ENCODE data around the gene WDR5B.

The WDR5B gene

GRCh38 chr3:122443090-122443489 lies 27.2 kb upstream of the WDR5B start:
- Histone ChIP-seq H3K36me3 (ENCODE audit: insufficient read depth, low read length) (peaks cover 31% of the 10 kb centered on the region), H3K4me3 (ENCODE audit: low read depth, low read length) (no peak overlapping the region), H3K79me2 (ENCODE audit: control insufficient read depth, insufficient read depth, low read length, unreplicated experiment) (peaks cover 4% of the 10 kb centered on the region), H3K27me3 (ENCODE audit: insufficient read depth, low read length) (no peaks in the 10 kb centered on the region), H3K27ac (ENCODE audit: low read depth, low read length) (no peak overlapping the region), H3K4me1 (ENCODE audit: control insufficient read depth, insufficient read depth, low read length, unreplicated experiment) (no peaks in the 10 kb centered on the region), H2AFZ (ENCODE audit: low read length, unreplicated experiment) (no peak overlapping the region)

- Histone ChIP-seq H3K4me1 (ENCODE audit: control insufficient read depth, insufficient read depth, low read length, unreplicated experiment) (no peaks in the 10 kb centered on the region), H3K36me3 (ENCODE audit: insufficient read depth, low read length) (peaks cover 53% of the 10 kb centered on the region), H3K27me3 (ENCODE audit: insufficient read depth, low read length) (no peaks in the 10 kb centered on the region), H3K27ac (ENCODE audit: low read depth, low read length) (no peak overlapping the region), H2AFZ (ENCODE audit: low read length, unreplicated experiment) (no peak overlapping the region), H3K79me2 (ENCODE audit: control insufficient read depth, insufficient read depth, low read length, unreplicated experiment) (no peaks in the 10 kb centered on the region), H3K4me3 (ENCODE audit: low read depth, low read length) (no peak overlapping the region)
Observed at GRCh38 chr3:122435950-122436349, 20.1 kb upstream of the WDR5B start.

- H3K27ac ChIP-seq (ENCODE audit: low read depth, low read length): no peak overlapping the region
- no peaks in the 10 kb centered on the region for H3K27me3 ChIP-seq (ENCODE audit: insufficient read depth, low read length)
- peaks cover 55% of the 10 kb centered on the region for H3K36me3 ChIP-seq (ENCODE audit: insufficient read depth, low read length)
- H3K4me1 ChIP-seq (ENCODE audit: control insufficient read depth, insufficient read depth, low read length, unreplicated experiment): peaks cover 8% of the 10 kb centered on the region
- H2AFZ ChIP-seq (ENCODE audit: low read length, unreplicated experiment): no peak overlapping the region
- H3K79me2 ChIP-seq (ENCODE audit: control insufficient read depth, insufficient read depth, low read length, unreplicated experiment): no peaks in the 10 kb centered on the region
- H3K4me3 ChIP-seq (ENCODE audit: low read depth, low read length): no peak overlapping the region
Observed at GRCh38 chr3:122430371-122430770, 14.5 kb upstream of the WDR5B start.

GRCh38 chr3:122427857-122428471 lies 12.1 kb upstream of the WDR5B start:
- Histone ChIP-seq H3K4me3 (ENCODE audit: low read depth, low read length) (no peak overlapping the region), H3K27me3 (ENCODE audit: insufficient read depth, low read length) (no peaks in the 10 kb centered on the region), H3K36me3 (ENCODE audit: insufficient read depth, low read length) (peaks cover 50% of the 10 kb centered on the region), H3K4me1 (ENCODE audit: control insufficient read depth, insufficient read depth, low read length, unreplicated experiment) (peaks cover 8% of the 10 kb centered on the region), H3K27ac (ENCODE audit: low read depth, low read length) (peak overlapping the region; percentile 18), H2AFZ (ENCODE audit: low read length, unreplicated experiment) (no peak overlapping the region), H3K79me2 (ENCODE audit: control insufficient read depth, insufficient read depth, low read length, unreplicated experiment) (no peaks in the 10 kb centered on the region)

- H3K4me1 ChIP-seq (ENCODE audit: control insufficient read depth, insufficient read depth, low read length, unreplicated experiment): no peaks in the 10 kb centered on the region
- H3K4me3 ChIP-seq (ENCODE audit: low read depth, low read length): no peak overlapping the region
- H3K27me3 ChIP-seq (ENCODE audit: insufficient read depth, low read length): no peaks in the 10 kb centered on the region
- no peak overlapping the region for H2AFZ ChIP-seq (ENCODE audit: low read length, unreplicated experiment)
- peaks cover 34% of the 10 kb centered on the region for H3K36me3 ChIP-seq (ENCODE audit: insufficient read depth, low read length)
- H3K79me2 ChIP-seq (ENCODE audit: control insufficient read depth, insufficient read depth, low read length, unreplicated experiment): peaks cover 15% of the 10 kb centered on the region
- H3K27ac ChIP-seq (ENCODE audit: low read depth, low read length): no peak overlapping the region
Observed at GRCh38 chr3:122421836-122422235, 6.0 kb upstream of the WDR5B start.

GRCh38 chr3:122421101-122421500 lies 5.2 kb upstream of the WDR5B start:
- H3K4me3 ChIP-seq (ENCODE audit: low read depth, low read length): no peak overlapping the region
- peaks cover 27% of the 10 kb centered on the region for H3K36me3 ChIP-seq (ENCODE audit: insufficient read depth, low read length)
- H3K27ac ChIP-seq (ENCODE audit: low read depth, low read length): no peak overlapping the region
- H2AFZ ChIP-seq (ENCODE audit: low read length, unreplicated experiment): no peak overlapping the region
- H3K27me3 ChIP-seq (ENCODE audit: insufficient read depth, low read length): no peaks in the 10 kb centered on the region
- peaks cover 22% of the 10 kb centered on the region for H3K79me2 ChIP-seq (ENCODE audit: control insufficient read depth, insufficient read depth, low read length, unreplicated experiment)
- no peaks in the 10 kb centered on the region for H3K4me1 ChIP-seq (ENCODE audit: control insufficient read depth, insufficient read depth, low read length, unreplicated experiment)

GRCh38 chr3:122416966-122417365 lies 1.1 kb upstream of the WDR5B start:
- Histone ChIP-seq H2AFZ (ENCODE audit: low read length, unreplicated experiment) (no peak overlapping the region), H3K27ac (ENCODE audit: low read depth, low read length) (no peak overlapping the region), H3K36me3 (ENCODE audit: insufficient read depth, low read length) (0 out of 2 replicates have a peak, but pooled peaks cover 4% of the 10 kb centered on the region), H3K27me3 (ENCODE audit: insufficient read depth, low read length) (no peaks in the 10 kb centered on the region), H3K79me2 (ENCODE audit: control insufficient read depth, insufficient read depth, low read length, unreplicated experiment) (peaks cover 42% of the 10 kb centered on the region), H3K4me1 (ENCODE audit: control insufficient read depth, insufficient read depth, low read length, unreplicated experiment) (peaks cover 16% of the 10 kb centered on the region), H3K4me3 (ENCODE audit: low read depth, low read length) (peak overlapping the region; percentile 83)

GRCh38 chr3:122415104-122415744 lies 638 bp downstream of the WDR5B start:
- Histone ChIP-seq H3K79me2 (ENCODE audit: control insufficient read depth, insufficient read depth, low read length, unreplicated experiment) (peaks cover 42% of the 10 kb centered on the region), H3K36me3 (ENCODE audit: insufficient read depth, low read length) (peaks cover 5% of the 10 kb centered on the region; the same call in 1 of the 2 replicates), H3K4me3 (ENCODE audit: low read depth, low read length) (peak overlapping the region; percentile 83), H3K27ac (ENCODE audit: low read depth, low read length) (peak overlapping the region; percentile 46), H3K27me3 (ENCODE audit: insufficient read depth, low read length) (no peaks in the 10 kb centered on the region), H2AFZ (ENCODE audit: low read length, unreplicated experiment) (peak overlapping the region; percentile 84), H3K4me1 (ENCODE audit: control insufficient read depth, insufficient read depth, low read length, unreplicated experiment) (peaks cover 16% of the 10 kb centered on the region)

GRCh38 chr3:122414391-122414790 lies 1.5 kb downstream of the WDR5B start:
- Histone ChIP-seq H3K4me1 (ENCODE audit: control insufficient read depth, insufficient read depth, low read length, unreplicated experiment) (peaks cover 16% of the 10 kb centered on the region), H3K27me3 (ENCODE audit: insufficient read depth, low read length) (no peaks in the 10 kb centered on the region), H3K36me3 (ENCODE audit: insufficient read depth, low read length) (peaks cover 12% of the 10 kb centered on the region), H2AFZ (ENCODE audit: low read length, unreplicated experiment) (no peak overlapping the region), H3K27ac (ENCODE audit: low read depth, low read length) (no peak overlapping the region), H3K79me2 (ENCODE audit: control insufficient read depth, insufficient read depth, low read length, unreplicated experiment) (peaks cover 42% of the 10 kb centered on the region), H3K4me3 (ENCODE audit: low read depth, low read length) (peak overlapping the region; percentile 83)

- H3K27me3 ChIP-seq (ENCODE audit: insufficient read depth, low read length): no peaks in the 10 kb centered on the region
- peaks cover 16% of the 10 kb centered on the region for H3K4me1 ChIP-seq (ENCODE audit: control insufficient read depth, insufficient read depth, low read length, unreplicated experiment)
- peaks cover 29% of the 10 kb centered on the region for H3K36me3 ChIP-seq (ENCODE audit: insufficient read depth, low read length)
- H3K27ac ChIP-seq (ENCODE audit: low read depth, low read length): no peak overlapping the region
- no peak overlapping the region for H2AFZ ChIP-seq (ENCODE audit: low read length, unreplicated experiment)
- no peak overlapping the region for H3K4me3 ChIP-seq (ENCODE audit: low read depth, low read length)
- peaks cover 21% of the 10 kb centered on the region for H3K79me2 ChIP-seq (ENCODE audit: control insufficient read depth, insufficient read depth, low read length, unreplicated experiment)
Observed at GRCh38 chr3:122410639-122411038, 5.2 kb downstream of the WDR5B start.

GRCh38 chr3:122410111-122410510 lies 5.8 kb downstream of the WDR5B start:
- no peak overlapping the region for H3K27ac ChIP-seq (ENCODE audit: low read depth, low read length)
- H3K4me1 ChIP-seq (ENCODE audit: control insufficient read depth, insufficient read depth, low read length, unreplicated experiment): peaks cover 15% of the 10 kb centered on the region
- peaks cover 29% of the 10 kb centered on the region for H3K36me3 ChIP-seq (ENCODE audit: insufficient read depth, low read length)

More at GRCh38 chr3:122410111-122410510, 5.8 kb downstream of the WDR5B start:
- Histone ChIP-seq H2AFZ (ENCODE audit: low read length, unreplicated experiment) (no peak overlapping the region), H3K4me3 (ENCODE audit: low read depth, low read length) (no peak overlapping the region), H3K27me3 (ENCODE audit: insufficient read depth, low read length) (no peaks in the 10 kb centered on the region), H3K79me2 (ENCODE audit: control insufficient read depth, insufficient read depth, low read length, unreplicated experiment) (peaks cover 18% of the 10 kb centered on the region)

Data from ACC112 (cell line).